Esophagus muscularis mucosa (tissue), 4 donors: ENCODE results near the gene PFN1. TPM values are rescaled to one million over a fixed set of nuclear protein-coding genes. Genes with fewer than 3 reads are reported as not detected.

Source experiments
- DNase-seq: peaks from one replicate; pipeline ENCODE4 v3.0.0-alpha.2; 2017; ENCODE audit errors: extremely low spot score
- H3K27ac ChIP-seq, 4 donors: fragments of 200-600 bp; sonication (generic); replicated peaks in 1 of 4; 1 replicate in 3 of 4; 2 replicates in 1 of 4; pipeline ENCODE4 v1.5.1; 2016 to 2019; ENCODE audit warnings: mild to moderate bottlenecking in 1 of 4
- H3K27me3 ChIP-seq, 4 donors: fragments of 200-600 bp; sonication (generic); one replicate each; pipeline versions ENCODE4 v1.5.1 to v1.6.0; 2016 to 2019
- H3K36me3 ChIP-seq, 4 donors: fragments of 200-600 bp; sonication (generic); one replicate each; pipeline ENCODE4 v1.5.1; 2016 to 2019
- H3K4me1 ChIP-seq, 4 donors: fragments of 200-600 bp; sonication (generic); one replicate each; pipeline ENCODE4 v1.5.1; 2016 to 2019
- H3K4me3 ChIP-seq, 4 donors: fragments of 200-600 bp; sonication (generic); 1 replicate in 2 of 4; 2 replicates in 2 of 4; pipeline ENCODE4 v1.5.1; 2016 to 2019; ENCODE audit warnings: mild to moderate bottlenecking in 4 of 4, moderate library complexity in 1 of 4
- H3K9me3 ChIP-seq, 4 donors: fragments of 200-600 bp; sonication (generic); 1 replicate in 3 of 4; 2 replicates in 1 of 4; pipeline ENCODE4 v1.5.1; 2016 to 2019
- CTCF ChIP-seq, 3 experiments: fragments of 200-600 bp in 2 of 3; fragments of 450-650 bp in 1 of 3; sonication (generic) in 2 of 3; IDR thresholded peaks; one replicate each; pipeline ENCODE4 v1.5.1; 2017 to 2019; ENCODE audit warnings: antibody characterized with exemption in 3 of 3, mild to moderate bottlenecking in 2 of 3, moderate library complexity in 1 of 3
- EP300 ChIP-seq: sonication (generic); formaldehyde crosslinking; IDR thresholded peaks from one replicate; pipeline ENCODE4 v1.6.1; 2017; ENCODE audit warnings: antibody characterized with exemption
- POLR2A ChIP-seq: fragments of 450-650 bp; IDR thresholded peaks from one replicate; pipeline ENCODE4 v1.6.1; 2017; ENCODE audit warnings: antibody characterized with exemption, moderate library complexity, mild to moderate bottlenecking, low read depth
- POLR2AphosphoS5 ChIP-seq, 2 donors: sonication (generic); formaldehyde crosslinking; IDR thresholded peaks; one replicate each; pipeline ENCODE4 v1.6.1; 2017; ENCODE audit warnings: antibody characterized with exemption in 2 of 2
- WGBS: methylation state at CpG from one replicate; pipeline ENCODE4 v1.1.5; 2018; 5-methylcytosine and 5-hydroxymethylcytosine counted together
- intact Hi-C: fragments of 100-400 bp; cut with DNase I; formaldehyde crosslinking; loops from one replicate; pipeline ENCODE4 v1.15.1; 2023
- total RNA-seq, 4 donors: library from RNA; depleted of rRNA; stranded (reverse); fragments of >200 nt; gene quantifications; one replicate each; pipeline versions ENCODE4 v1.1.0 to v1.2.1, GENCODE V29; 2016

The PFN1 gene
- 1,000 to 10,000 TPM; 1,019 to 1,635 (median 1,341) TPM for total RNA-seq

- Histone ChIP-seq H3K27ac (peak within 1 kb of the TSS; percentile 94 to 100 (median 98)), H3K4me3 (peak within 1 kb of the TSS; percentile 87 to 100 (median 100)), H3K4me1 (peaks cover 45 to 72% (median 68%) of the 10 kb centered on the region in 4 donors), H3K36me3 (peaks cover 10 to 42% (median 34%) of the 10 kb centered on the region in 4 donors), H3K27me3 (no peaks in the 10 kb centered on the region), H3K9me3 (peaks cover 0 to 2% (median 0%) of the 10 kb centered on the region in 4 donors)
- 0% methylated on average over 12 of the region's 59 CpGs for WGBS
- no peak for TF ChIP-seq EP300
- no peak for TF ChIP-seq CTCF (IDR thresholded peaks at IDR 0.05)
- TF ChIP-seq POLR2A, result peak; percentile 89
- TF ChIP-seq POLR2AphosphoS5 (IDR thresholded peaks at IDR 0.05), result peak; percentile 28 to 94
- DNase-seq, result peak; percentile 99
- intact Hi-C loops, result loop anchor here (2.0 kb wide), 1 partner anchor 18 kb away; the partner anchor contains the start of gene SPAG7
These were observed at the start of gene PFN1 for GRCh38 chr17:4948166-4948930. Gene PFN1 (minus strand): TSS chr17:4948530. CDS start chr17:4948394, 136 bp downstream.

- no peaks in the 10 kb centered on the region for H3K9me3 ChIP-seq
- H3K27me3 ChIP-seq, result no peaks in the 10 kb centered on the region
- H3K4me1 ChIP-seq, result peaks cover 32 to 40% (median 35%) of the 10 kb centered on the region in 4 donors
- TF ChIP-seq POLR2A (peak; percentile 57), POLR2AphosphoS5 (IDR thresholded peaks at IDR 0.05) (peak; percentile 85 to 90), CTCF (IDR thresholded peaks at IDR 0.05) (peak in 1 of 3 experiments; percentile 35), EP300 (no peak)
- WGBS, result 0% methylated on average over 17 of the region's 93 CpGs
- H3K27ac ChIP-seq, result peak within 1 kb of the TSS; percentile 90 to 99 (median 96)
- intact Hi-C loops, result no loop called here
- peaks cover 15 to 19% (median 17%) of the 10 kb centered on the region in 4 donors for H3K36me3 ChIP-seq
- DNase-seq, result peak; percentile 98
- peak within 1 kb of the TSS; percentile 90 to 99 (median 96) for H3K4me3 ChIP-seq
These were observed 49.1 kb upstream of the PFN1 start, which contains the start of the genes INCA1 and KIF1C for GRCh38 chr17:4997302-4998026. Gene INCA1 (minus strand): TSS chr17:4997522. CDS start chr17:4994437, 3,085 bp downstream. Gene KIF1C (plus strand): TSS chr17:4997950. CDS start chr17:5000247, 2,297 bp downstream.

- WGBS, result 89% methylated on average over 6 of the region's 6 CpGs
- Histone ChIP-seq H3K27ac (no peak overlapping the region), H3K9me3 (no peaks in the 10 kb centered on the region), H3K36me3 (no peaks in the 10 kb centered on the region), H3K27me3 (no peaks in the 10 kb centered on the region), H3K4me1 (peaks cover 12 to 22% (median 18%) of the 10 kb centered on the region in 4 donors), H3K4me3 (no peak overlapping the region)
- no peak for TF ChIP-seq EP300
- no peak for DNase-seq
- intact Hi-C loops, result no loop called here
These were observed 45.8 kb upstream of the PFN1 start for GRCh38 chr17:4994081-4994595.

GRCh38 chr17:4987767-4988567, 39.6 kb upstream of the PFN1 start:
- no peaks in the 10 kb centered on the region for H3K9me3 ChIP-seq
- DNase-seq, result no peak
- intact Hi-C loops, result loop anchor here (5.0 kb wide), 2 partner anchors 51 to 81 kb away; no protein-coding TSS in a partner anchor

More at GRCh38 chr17:4987767-4988567, 39.6 kb upstream of the PFN1 start:
- peaks cover 22 to 34% (median 32%) of the 10 kb centered on the region in 4 donors for H3K4me1 ChIP-seq
- H3K4me3 ChIP-seq, result peak overlapping the region; percentile 80 to 96 (median 84)
- peaks cover 0 to 31% (median 22%) of the 10 kb centered on the region in 4 donors for H3K36me3 ChIP-seq
- WGBS, result 1% methylated on average over 28 of the region's 30 CpGs
- no peaks in the 10 kb centered on the region for H3K27me3 ChIP-seq
- H3K27ac ChIP-seq, result peak overlapping the region; percentile 90 to 98 (median 92)
- TF ChIP-seq POLR2A (no peak), POLR2AphosphoS5 (IDR thresholded peaks at IDR 0.05) (no peak), CTCF (IDR thresholded peaks at IDR 0.05) (no peak), EP300 (no peak)
